ENCODE data around the gene PCDHB3.

DNA sequence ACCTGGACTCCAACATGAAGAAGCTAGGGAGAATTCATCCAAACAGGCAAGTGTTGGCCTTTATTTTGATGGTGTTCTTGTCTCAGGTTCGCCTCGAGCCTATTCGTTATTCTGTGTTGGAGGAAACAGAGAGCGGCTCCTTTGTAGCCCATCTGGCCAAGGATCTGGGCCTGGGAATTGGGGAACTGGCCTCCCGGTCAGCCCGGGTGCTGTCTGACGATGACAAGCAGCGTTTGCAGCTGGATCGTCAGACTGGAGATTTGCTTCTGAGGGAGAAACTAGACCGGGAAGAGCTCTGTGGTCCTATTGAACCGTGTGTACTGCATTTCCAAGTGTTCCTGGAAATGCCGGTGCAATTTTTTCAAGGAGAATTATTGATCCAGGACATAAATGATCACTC is 21.7 kb downstream of the PCDHB3 start:
- no peak for TF ChIP-seq CTCF (IDR thresholded peaks at IDR 0.05)
- TF ChIP-seq POLR2A (IDR thresholded peaks at IDR 0.05) = no peak

All from uterus (tissue), 2 donors.